ENCODE measurements around the gene GAREM1.
"Not testable (repeated sequence)": the region's sequence is repeated elsewhere in the genome, so short reads cannot be mapped to it uniquely, and the experiment has no call there.

Gene GAREM1

GRCh38 chr18:32470714-32471633, at the start of gene GAREM1:
Gene GAREM1 (minus strand): TSS chr18:32470882. CDS start chr18:32470428, 454 bp downstream.
- DNase-seq, result peak; percentile 77

DNA sequence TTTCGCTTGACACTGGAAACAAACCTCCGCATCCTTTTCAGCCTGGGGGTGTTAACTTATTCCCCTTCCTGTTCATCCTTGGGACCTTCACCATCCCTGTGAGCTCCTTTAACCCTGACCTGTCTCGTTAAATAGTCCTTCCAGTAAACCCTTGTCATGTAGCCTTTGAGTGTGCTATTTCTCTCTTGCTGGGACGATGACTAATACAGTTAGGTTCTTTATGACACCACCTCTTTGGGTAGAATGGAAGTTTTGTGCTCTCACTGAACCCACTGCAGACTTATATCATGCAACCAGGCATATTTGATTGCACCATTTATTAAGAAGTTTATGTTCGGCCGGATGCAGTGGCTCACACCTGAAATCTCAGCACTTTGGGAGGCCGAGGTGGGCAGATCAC, 40.5 kb upstream of the GAREM1 start:
- DNase-seq, result no peak

- DNase-seq, result no peak
These were observed 38.4 kb upstream of the GAREM1 start for GRCh38 chr18:32509111-32509510.

DNA sequence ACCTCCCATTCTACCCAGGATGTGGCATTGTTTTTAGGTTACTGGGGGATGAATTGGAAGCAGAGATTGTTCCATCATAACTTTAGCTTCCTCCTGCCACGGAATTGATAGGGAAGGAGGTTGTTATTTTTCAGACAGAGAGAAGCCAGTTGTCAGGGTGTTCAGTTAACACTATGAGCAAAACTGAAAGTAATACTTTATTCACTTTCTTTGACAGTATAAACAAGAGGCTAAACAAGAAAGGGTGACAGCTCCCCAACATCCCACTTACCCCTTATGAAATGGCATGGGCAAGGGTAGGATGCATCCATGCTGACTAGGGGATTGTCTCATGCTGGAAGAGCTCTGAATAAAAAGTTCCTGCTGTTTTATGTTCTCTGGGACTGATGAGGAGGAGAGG, 36.4 kb upstream of the GAREM1 start:
- DNase-seq, result no peak

DNA sequence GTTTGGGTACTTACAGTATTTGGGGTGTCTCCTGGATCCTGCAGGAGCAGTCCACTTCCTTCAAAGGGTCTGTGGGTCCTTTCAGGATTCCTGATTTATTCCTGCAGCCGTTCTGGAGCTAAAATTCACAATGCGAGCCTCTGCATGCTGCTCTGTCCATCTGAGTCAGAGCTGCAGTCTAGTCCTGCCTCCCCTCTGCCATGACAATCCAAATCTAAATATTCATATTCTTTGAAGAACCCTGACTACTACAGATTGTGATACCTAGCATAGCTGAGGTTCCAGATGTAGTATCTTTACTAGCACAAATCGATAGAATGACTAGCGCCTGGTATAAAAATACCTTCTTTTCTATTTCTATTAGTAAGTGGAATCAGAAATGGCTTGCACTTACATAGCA, 31.3 kb upstream of the GAREM1 start:
- DNase-seq, result no peak

DNA sequence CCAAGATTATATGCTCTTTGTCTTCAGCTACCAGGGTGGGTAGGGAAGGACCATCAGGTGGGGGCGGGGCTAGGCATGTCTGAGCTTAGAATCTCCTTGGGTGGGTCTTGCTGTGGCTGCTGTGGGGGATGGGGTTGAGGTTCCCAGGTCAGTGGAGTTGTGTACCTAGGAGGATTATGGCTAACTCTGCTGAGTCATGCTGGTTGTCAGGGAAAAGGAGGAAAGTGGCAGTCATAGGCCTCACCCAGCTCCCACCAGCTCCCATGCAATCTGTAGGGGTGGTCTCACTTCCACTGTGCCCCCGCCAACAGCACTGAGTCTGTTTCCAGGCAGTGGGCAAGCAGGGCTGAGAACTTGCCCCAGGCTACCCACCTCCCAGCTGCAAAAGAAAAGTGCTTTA, 30.6 kb upstream of the GAREM1 start:
- not testable (repeated sequence) for DNase-seq

DNA sequence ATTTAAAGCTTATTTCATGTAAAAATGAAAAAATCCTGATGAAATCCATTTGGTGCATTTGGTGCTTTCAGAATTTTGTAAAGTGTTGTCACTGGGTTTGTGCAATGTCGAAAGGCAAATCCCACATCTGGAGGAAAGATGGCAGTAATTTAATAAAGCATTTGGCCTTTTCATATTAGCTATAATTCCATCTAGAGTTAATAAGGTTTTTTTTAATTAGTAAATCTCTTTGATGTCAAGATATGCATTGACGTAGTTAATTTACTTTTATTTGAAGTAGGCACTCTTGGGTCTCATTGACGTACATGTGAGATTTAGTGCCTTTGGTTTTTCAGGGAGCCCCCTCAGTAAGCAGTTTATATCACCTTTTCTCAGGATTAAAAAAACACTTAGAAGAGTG, 12.3 kb upstream of the GAREM1 start:
- DNase-seq, result no peak

DNA sequence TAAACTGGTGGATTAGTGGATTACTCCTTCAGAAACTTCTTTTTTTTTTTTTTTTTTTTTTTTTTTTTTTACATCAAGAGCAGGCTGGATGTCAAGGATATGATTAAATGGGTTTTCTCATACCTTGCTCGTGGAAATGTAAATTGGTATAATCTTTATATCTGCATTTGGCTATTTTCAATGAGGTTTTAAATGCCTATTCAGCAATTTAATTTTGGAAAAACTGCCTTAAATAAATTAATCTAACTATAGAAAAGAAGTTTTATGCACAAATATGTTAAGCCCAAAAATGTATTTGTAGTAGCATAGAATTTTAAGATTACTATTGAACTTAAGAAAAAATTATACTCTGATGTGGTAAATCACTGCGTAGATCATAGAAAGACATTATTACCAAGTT, 11.4 kb upstream of the GAREM1 start:
- no peak for DNase-seq

GRCh38 chr18:32480581-32480980, 9.9 kb upstream of the GAREM1 start:
- DNase-seq, result no peak

DNA sequence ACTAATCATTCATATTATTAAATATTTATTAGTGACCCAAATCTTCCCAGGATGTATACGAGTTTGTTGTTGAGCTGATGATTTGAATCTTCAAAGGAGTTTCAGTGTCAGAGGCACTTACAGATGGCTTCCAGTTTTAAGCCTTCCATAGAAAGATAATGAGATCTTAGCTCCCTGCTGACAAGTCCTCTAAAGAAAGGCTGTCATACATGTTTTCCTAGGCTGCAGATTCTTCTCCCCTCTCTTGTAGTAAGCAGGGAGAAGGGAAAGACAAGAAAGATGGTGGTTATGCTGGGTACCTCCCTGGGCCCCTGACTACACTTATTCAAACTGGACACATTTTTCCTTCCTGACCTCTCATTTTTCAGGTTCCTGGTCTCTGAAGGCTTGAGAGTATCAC, 8.1 kb upstream of the GAREM1 start:
- DNase-seq, result no peak

DNA sequence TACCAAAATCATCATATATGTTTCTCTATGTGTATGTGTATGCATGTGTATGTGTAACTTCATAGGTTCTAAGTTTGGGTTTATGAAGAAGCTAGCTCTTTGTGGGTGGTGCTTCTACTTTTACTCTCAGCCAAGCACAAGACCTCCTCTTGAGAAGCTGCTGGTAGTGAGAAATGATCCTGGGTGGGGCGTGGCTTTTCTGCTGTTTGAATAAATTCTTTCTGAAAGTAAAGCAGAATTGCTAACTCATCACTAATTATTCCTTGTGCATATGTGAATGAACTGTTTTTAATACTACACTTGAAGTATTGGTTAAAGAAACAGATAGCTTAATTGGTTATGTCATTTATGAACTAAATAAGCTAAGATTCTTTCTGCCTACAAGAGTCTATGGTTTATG, 7.6 kb upstream of the GAREM1 start:
- DNase-seq, result no peak

GRCh38 chr18:32476106-32476505, 5.4 kb upstream of the GAREM1 start:
- no peak for DNase-seq

DNA sequence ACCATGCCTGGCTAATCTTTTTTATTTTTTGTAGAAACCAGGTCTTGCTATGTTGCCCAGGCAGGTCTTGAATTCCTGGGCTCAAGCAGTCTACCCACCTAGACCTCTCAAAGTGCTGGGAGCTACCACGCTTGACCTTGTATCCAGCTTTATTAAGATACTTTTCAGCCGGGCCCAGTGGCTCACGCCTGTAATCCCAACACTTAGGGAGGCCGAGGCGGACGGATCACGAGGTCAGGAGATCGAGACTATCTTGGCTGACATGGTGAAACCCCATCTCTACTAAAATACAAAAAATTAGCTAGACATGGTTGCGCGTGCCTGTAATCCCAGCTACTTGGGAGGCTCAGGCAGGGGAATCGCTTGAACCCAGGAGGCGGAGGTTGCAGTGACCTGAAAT, 4.4 kb upstream of the GAREM1 start:
- DNase-seq, result not testable (repeated sequence)

DNA sequence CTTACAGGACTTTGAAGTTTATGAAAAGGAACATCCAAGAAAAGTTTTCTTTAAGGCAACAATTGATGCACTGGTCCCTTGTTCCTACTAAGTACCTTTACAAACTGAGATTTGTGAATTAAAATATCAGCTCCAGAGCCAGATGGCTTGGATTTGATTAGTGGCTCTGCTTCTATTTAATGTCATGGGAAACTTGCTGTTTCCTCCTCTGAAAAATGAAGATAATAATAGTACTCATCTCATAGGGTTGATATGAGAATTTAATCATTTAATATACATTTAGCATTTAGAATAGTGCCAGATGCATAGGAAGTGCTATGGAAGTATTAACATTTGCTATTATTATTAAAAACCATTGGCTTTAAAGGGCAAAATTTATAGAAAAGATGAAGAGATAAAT, 2.6 kb upstream of the GAREM1 start:
- no peak for DNase-seq

DNA sequence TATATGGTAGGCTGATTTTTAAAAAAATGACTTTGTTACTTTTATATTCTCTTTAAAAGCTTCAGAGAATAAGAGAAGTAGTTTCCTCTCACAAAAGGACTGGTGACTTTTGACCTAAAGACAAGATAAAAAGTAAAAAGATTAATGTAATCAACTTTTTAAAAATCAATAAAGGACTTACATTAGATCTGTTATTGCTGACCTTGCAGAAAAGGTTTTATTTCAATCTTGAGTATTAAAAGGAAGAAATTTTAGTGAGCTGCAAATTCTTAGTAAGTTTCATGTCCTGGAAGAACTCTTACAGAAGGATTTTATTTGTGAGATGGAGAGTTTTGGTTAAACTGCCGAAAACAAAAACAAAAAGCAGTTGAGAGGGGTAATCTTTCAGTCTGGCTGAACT, 2.2 kb upstream of the GAREM1 start:
- no peak for DNase-seq

GRCh38 chr18:32470460-32470713, 295 bp downstream of the GAREM1 start:
- DNase-seq, result no peak

GRCh38 chr18:32469691-32470459, 807 bp downstream of the GAREM1 start:
- no peak for DNase-seq

GRCh38 chr18:32469190-32469651, 1.5 kb downstream of the GAREM1 start:
- no peak for DNase-seq

DNA sequence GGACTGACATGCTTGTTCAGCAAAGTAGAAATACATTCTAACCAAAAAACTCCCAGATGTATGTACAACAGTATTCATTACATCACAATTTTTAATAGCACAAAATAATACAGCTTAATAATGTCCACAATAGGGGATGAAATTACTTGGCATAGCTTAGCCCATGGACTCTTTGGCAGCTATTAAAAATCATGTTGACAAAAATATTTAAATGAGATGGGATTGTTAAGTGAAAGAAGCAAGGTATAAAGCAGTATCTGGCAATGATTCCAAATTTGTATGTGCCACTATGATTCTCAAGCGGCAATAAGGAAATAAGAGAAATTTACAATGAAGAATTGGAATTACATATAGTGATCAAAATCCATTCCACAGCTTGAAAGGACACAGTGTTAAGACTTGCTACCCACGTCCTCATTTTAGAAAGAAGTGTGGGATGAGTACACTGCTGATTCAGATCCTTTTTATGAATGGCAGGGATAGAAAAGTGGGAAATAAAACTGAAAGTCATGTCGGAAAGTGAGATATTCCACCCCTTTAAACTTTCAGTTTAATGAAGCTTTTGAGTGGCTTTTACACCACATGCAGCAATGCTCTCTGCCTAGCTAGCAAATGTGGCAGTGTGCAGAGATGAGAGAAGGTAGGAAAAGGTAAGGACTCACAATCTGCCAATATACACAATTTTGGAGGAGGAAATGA, 2.4 kb downstream of the GAREM1 start:
- DNase-seq, result no peak

DNA sequence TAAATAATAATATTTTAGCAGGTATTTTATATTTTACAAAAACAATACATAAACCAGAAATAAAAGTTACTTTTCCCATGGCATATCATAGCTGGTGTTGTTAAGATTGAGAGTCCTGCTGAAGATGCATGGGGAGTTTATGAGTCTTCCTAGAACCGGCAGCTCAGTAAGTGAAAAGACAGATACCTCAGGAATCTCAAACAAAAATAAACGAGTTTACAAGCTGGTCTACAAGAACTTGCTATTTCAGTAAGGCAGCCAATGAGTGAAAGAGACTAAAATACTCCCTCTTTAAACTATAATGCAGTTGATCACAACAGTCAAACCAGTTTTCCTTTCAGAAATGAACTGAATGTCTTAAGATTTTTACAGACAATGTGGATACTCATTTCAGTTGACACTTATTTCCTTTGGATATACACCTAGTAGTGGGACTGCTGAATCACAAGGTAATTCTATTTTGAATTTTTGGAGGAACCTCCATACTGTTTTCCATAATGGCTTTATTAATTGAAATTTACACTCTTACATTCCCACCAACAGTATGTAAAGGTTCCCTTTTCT, 8.9 kb downstream of the GAREM1 start:
- DNase-seq, result no peak

GRCh38 chr18:32460171-32460731, 10.4 kb downstream of the GAREM1 start:
- no peak for DNase-seq

DNA sequence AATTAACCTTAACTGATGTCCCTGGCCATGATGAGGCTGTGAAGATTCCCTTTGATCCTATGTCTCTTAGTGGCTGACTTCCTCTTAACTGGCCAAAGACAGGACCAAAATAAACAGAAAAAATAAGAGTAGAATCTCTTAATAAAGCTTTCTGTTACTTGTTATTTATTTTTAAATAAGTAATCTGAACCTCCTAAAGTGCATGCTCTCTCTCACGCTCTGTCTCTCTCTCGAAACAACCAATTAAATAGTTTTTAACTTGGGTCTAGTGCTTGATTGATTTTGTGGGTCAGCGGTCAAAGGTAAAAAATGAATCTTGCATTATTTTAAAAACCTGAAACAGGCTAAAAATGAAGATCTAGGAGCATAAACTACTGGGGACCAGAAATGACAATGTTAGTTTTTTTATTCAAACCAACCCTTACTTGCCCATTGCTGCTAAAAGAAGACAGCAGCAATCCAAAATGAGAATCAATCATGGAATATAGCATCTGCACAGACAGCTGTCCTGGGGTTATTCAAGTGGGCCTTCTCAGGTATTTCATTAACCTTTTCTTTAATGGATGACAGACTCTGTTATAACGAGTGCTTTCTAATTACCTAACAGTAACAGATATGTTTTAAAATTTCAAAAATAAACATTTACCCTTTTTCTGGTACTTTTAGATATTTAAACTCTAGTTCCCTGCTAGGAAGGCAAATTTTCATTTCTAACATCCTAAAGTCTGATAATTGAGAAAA, 11.2 kb downstream of the GAREM1 start:
- DNase-seq, result no peak
